ENCODE data around the gene ETFRF1.

The ETFRF1 gene

GRCh38 chr12:25241167-25242020, 46.4 kb downstream of the ETFRF1 start:
- in situ Hi-C loops (cut with MboI; ENCODE audit: low pct_unique_long_range_greater_than_20kb, low sequenced_read_pairs, unreplicated experiment), result no loop called here
- DNase-seq (ENCODE audit: low spot score), result no peak
- TF ChIP-seq CTCF (IDR thresholded peaks at IDR 0.05; ENCODE audit: extremely low read depth, insufficient read depth, missing control alignments), result peak; percentile 68

GRCh38 chr12:25242981-25243679, 48.1 kb downstream of the ETFRF1 start:
- no peak for TF ChIP-seq CTCF (IDR thresholded peaks at IDR 0.05; ENCODE audit: extremely low read depth, insufficient read depth, missing control alignments)
- no peak for DNase-seq (ENCODE audit: low spot score)
- in situ Hi-C loops (cut with MboI; ENCODE audit: low pct_unique_long_range_greater_than_20kb, low sequenced_read_pairs, unreplicated experiment), result no loop called here

- in situ Hi-C loops (cut with MboI; ENCODE audit: low pct_unique_long_range_greater_than_20kb, low sequenced_read_pairs, unreplicated experiment), result no loop called here
- no peak for DNase-seq (ENCODE audit: low spot score)
- TF ChIP-seq CTCF (IDR thresholded peaks at IDR 0.05; ENCODE audit: extremely low read depth, insufficient read depth, missing control alignments), result no peak
Measured at GRCh38 chr12:25243680-25243990, 48.6 kb downstream of the ETFRF1 start.

DNA sequence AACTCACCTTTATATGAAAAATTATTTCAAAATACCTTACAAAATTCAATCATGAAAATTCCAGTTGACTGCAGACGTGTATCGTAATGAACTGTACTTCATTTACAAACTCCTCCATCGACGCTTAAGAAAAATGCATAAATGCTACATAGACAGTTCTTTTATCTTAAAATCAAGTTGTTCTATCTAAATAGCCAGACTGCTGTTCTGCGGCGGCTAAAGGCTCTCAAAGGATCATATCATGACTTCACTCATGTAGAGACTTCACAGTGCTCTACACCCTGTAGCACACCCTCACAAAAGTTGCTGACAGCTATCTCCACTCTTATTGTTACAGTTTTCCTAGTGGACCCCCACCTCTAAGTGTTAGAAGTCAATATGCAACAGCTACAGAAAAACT, 50.5 kb downstream of the ETFRF1 start:
- in situ Hi-C loops (cut with MboI; ENCODE audit: low pct_unique_long_range_greater_than_20kb, low sequenced_read_pairs, unreplicated experiment), result no loop called here

GRCh38 chr12:25248137-25248536, 53.1 kb downstream of the ETFRF1 start:
- no peak for TF ChIP-seq CTCF (IDR thresholded peaks at IDR 0.05; ENCODE audit: extremely low read depth, insufficient read depth, missing control alignments)
- in situ Hi-C loops (cut with MboI; ENCODE audit: low pct_unique_long_range_greater_than_20kb, low sequenced_read_pairs, unreplicated experiment), result no loop called here
- DNase-seq (ENCODE audit: low spot score), result no peak

More for the DNA sequence above, 50.5 kb downstream of the ETFRF1 start:
- no peak for DNase-seq (ENCODE audit: low spot score)
- no peak for TF ChIP-seq CTCF (IDR thresholded peaks at IDR 0.05; ENCODE audit: extremely low read depth, insufficient read depth, missing control alignments)

- TF ChIP-seq CTCF (IDR thresholded peaks at IDR 0.05; ENCODE audit: extremely low read depth, insufficient read depth, missing control alignments), result no peak
- in situ Hi-C loops (cut with MboI; ENCODE audit: low pct_unique_long_range_greater_than_20kb, low sequenced_read_pairs, unreplicated experiment), result no loop called here
Measured at GRCh38 chr12:25248732-25249131, 53.7 kb downstream of the ETFRF1 start.

More at GRCh38 chr12:25248732-25249131, 53.7 kb downstream of the ETFRF1 start:
- no peak for DNase-seq (ENCODE audit: low spot score)

All from GM13977 (cell line).